ENCODE results near the gene KIF14.

KIF14 gene

GRCh38 chr1:200620273-200621131 is at the start of gene KIF14:
Gene KIF14, minus strand, starts transcription at chr1:200620751. Its CDS starts 2,028 bp downstream, at chr1:200618723.
- peak; percentile 78 to 83 for DNase-seq (ENCODE audit: low read depth in 2 of 2, low spot score in 1 of 2)

- DNase-seq (ENCODE audit: low read depth in 2 of 2, low spot score in 1 of 2), result peak; percentile 75 to 81
These were observed 49.0 kb upstream of the KIF14 start, which contains the start of gene DDX59 for GRCh38 chr1:200669314-200670241. Gene DDX59, minus strand, starts transcription at chr1:200669907. Its CDS starts 3,167 bp downstream, at chr1:200666740.

- DNase-seq (ENCODE audit: low read depth in 2 of 2, low spot score in 1 of 2), result no peak
These were observed 48.2 kb upstream of the KIF14 start for GRCh38 chr1:200668514-200669313.

GRCh38 chr1:200666309-200666708 is 45.8 kb upstream of the KIF14 start:
- DNase-seq (ENCODE audit: low read depth in 2 of 2, low spot score in 1 of 2), result no peak

GRCh38 chr1:200665861-200666260 is 45.3 kb upstream of the KIF14 start:
- no peak for DNase-seq (ENCODE audit: low read depth in 2 of 2, low spot score in 1 of 2)

GRCh38 chr1:200660719-200661118 is 40.2 kb upstream of the KIF14 start:
- no peak for DNase-seq (ENCODE audit: low read depth in 2 of 2, low spot score in 1 of 2)

GRCh38 chr1:200659269-200659668 is 38.7 kb upstream of the KIF14 start:
- DNase-seq (ENCODE audit: low read depth in 2 of 2, low spot score in 1 of 2), result no peak

- no peak for DNase-seq (ENCODE audit: low read depth in 2 of 2, low spot score in 1 of 2)
These were observed 37.7 kb upstream of the KIF14 start for GRCh38 chr1:200658037-200658818.

GRCh38 chr1:200654660-200655059 is 34.1 kb upstream of the KIF14 start:
- no peak for DNase-seq (ENCODE audit: low read depth in 2 of 2, low spot score in 1 of 2)

GRCh38 chr1:200653022-200653462 is 32.5 kb upstream of the KIF14 start:
- no peak for DNase-seq (ENCODE audit: low read depth in 2 of 2, low spot score in 1 of 2)

- no peak for DNase-seq (ENCODE audit: low read depth in 2 of 2, low spot score in 1 of 2)
These were observed 31.8 kb upstream of the KIF14 start for GRCh38 chr1:200652378-200652777.

GRCh38 chr1:200646515-200646914 is 26.0 kb upstream of the KIF14 start:
- DNase-seq (ENCODE audit: low read depth in 2 of 2, low spot score in 1 of 2), result no peak

- DNase-seq (ENCODE audit: low read depth in 2 of 2, low spot score in 1 of 2), result no peak
These were observed 23.5 kb upstream of the KIF14 start for GRCh38 chr1:200644021-200644420.

GRCh38 chr1:200642481-200642880 is 21.9 kb upstream of the KIF14 start:
- DNase-seq (ENCODE audit: low read depth in 2 of 2, low spot score in 1 of 2), result no peak

GRCh38 chr1:200640963-200641401 is 20.4 kb upstream of the KIF14 start:
- DNase-seq (ENCODE audit: low read depth in 2 of 2, low spot score in 1 of 2), result no peak

GRCh38 chr1:200640373-200640962 is 19.9 kb upstream of the KIF14 start:
- DNase-seq (ENCODE audit: low read depth in 2 of 2, low spot score in 1 of 2), result no peak

- DNase-seq (ENCODE audit: low read depth in 2 of 2, low spot score in 1 of 2), result no peak
These were observed 17.5 kb upstream of the KIF14 start for GRCh38 chr1:200638073-200638472.

GRCh38 chr1:200636681-200637080 is 16.1 kb upstream of the KIF14 start:
- DNase-seq (ENCODE audit: low read depth in 2 of 2, low spot score in 1 of 2), result no peak

GRCh38 chr1:200634261-200635122 is 13.9 kb upstream of the KIF14 start:
- no peak for DNase-seq (ENCODE audit: low read depth in 2 of 2, low spot score in 1 of 2)

Data from stimulated activated CD8-positive, alpha-beta memory T cell treated with anti-CD3 and anti-CD28 coated beads, Interleukin-4, amount 100 ng/mL, for 4 hours (primary cell).